ENCODE results near the gene RANBP17.

- TF ChIP-seq CTCF (IDR thresholded peaks at IDR 0.05) (no peak), POLR2AphosphoS5 (IDR thresholded peaks at IDR 0.05) (no peak), POLR2A (IDR thresholded peaks at IDR 0.05) (no peak)
Observed at GRCh38 chr5:170849374-170849773, 12.4 kb upstream of the RANBP17 start.
